HEK293 (cell line): ENCODE data around the gene KRAS.

ENCODE experiments used
- CTCF ChIA-PET: fragments of 350-600 bp; formaldehyde crosslinking; extraction: SDS; loops from one replicate; lab custom pipeline; 2021; ENCODE audit warnings: antibody characterized with exemption; lab: Yijun Ruan, JAX
- POLR2A ChIA-PET: fragments of 300-600 bp; formaldehyde crosslinking; extraction: SDS; loops from one replicate; lab custom pipeline; 2020; ENCODE audit warnings: antibody characterized with exemption, inconsistent platforms; lab: Yijun Ruan, JAX
- H3K27ac ChIP-seq: fragments of 200-500 bp; sonication (Bioruptor generic); 2 replicates; pipeline ENCODE4 v1.5.1; 2014; ENCODE audit warnings: low read depth, low read length, control low read depth, inconsistent platforms; ENCODE audit errors: extremely low read depth
- H3K36me3 ChIP-seq, 2 experiments: fragments of 200-500 bp in 1 of 2; sonication (Bioruptor generic) in 1 of 2; 1 replicate in 1 of 2; 2 replicates in 1 of 2; pipeline ENCODE4 v1.5.1; 2014 to 2017; ENCODE audit warnings: inconsistent platforms in 2 of 2, low read length in 2 of 2; ENCODE audit not compliant: control insufficient read depth in 2 of 2, insufficient read depth in 1 of 2
- H3K4me1 ChIP-seq: fragments of 200-500 bp; sonication (Bioruptor generic); 2 replicates; pipeline ENCODE4 v1.5.1; 2014; ENCODE audit warnings: mild to moderate bottlenecking, low read length, inconsistent platforms; ENCODE audit not compliant: control insufficient read depth, insufficient read depth
- H3K4me3 ChIP-seq: 2 replicates; pipeline ENCODE4 v1.5.1; 2011; ENCODE audit warnings: low read depth, mild to moderate bottlenecking, control low read depth, low read length, moderate library complexity
- H3K9me3 ChIP-seq: fragments of 200-500 bp; sonication (Bioruptor generic); 2 replicates; pipeline ENCODE4 v1.5.1; 2014; ENCODE audit warnings: low read depth, low read length, inconsistent platforms; ENCODE audit not compliant: control insufficient read depth, insufficient read depth
- GLI4 ChIP-seq: fragments of 450-650 bp; formaldehyde crosslinking; IDR thresholded peaks from 2 replicates; pipeline ENCODE4 v1.5.1; 2016; ENCODE audit warnings: missing biosample characterization, missing genetic modification characterization
- HOXD13 ChIP-seq: sonication (generic); formaldehyde crosslinking; IDR thresholded peaks from 2 replicates; pipeline ENCODE4 v1.8.0; 2022; ENCODE audit warnings: missing genetic modification reagents, borderline replicate concordance
- PRDM1 ChIP-seq: fragments of 450-650 bp; formaldehyde crosslinking; IDR thresholded peaks from 2 replicates; pipeline ENCODE4; 2016; ENCODE audit warnings: missing biosample characterization, missing genetic modification characterization
- ZBTB7A ChIP-seq: fragments of 450-650 bp; formaldehyde crosslinking; IDR thresholded peaks from 2 replicates; pipeline ENCODE4 v1.5.1; 2016; ENCODE audit warnings: low read depth, missing biosample characterization, missing genetic modification characterization
- ZNF223 ChIP-seq: fragments of 450-650 bp; formaldehyde crosslinking; IDR thresholded peaks from 2 replicates; pipeline ENCODE4 v1.5.1; 2016; ENCODE audit warnings: missing biosample characterization, missing genetic modification characterization
- ZNF654 ChIP-seq: fragments of 450-650 bp; formaldehyde crosslinking; IDR thresholded peaks from 2 replicates; pipeline ENCODE4 v1.5.1; 2016; ENCODE audit warnings: low read depth, missing biosample characterization, missing genetic modification characterization
- TF ChIP-seq, protein P1 (sequence below): fragments of 450-650 bp; formaldehyde crosslinking; IDR thresholded peaks from 2 replicates; pipeline ENCODE4 v1.5.1; 2017; ENCODE audit warnings: missing biosample characterization, missing genetic modification characterization

KRAS gene

DNA sequence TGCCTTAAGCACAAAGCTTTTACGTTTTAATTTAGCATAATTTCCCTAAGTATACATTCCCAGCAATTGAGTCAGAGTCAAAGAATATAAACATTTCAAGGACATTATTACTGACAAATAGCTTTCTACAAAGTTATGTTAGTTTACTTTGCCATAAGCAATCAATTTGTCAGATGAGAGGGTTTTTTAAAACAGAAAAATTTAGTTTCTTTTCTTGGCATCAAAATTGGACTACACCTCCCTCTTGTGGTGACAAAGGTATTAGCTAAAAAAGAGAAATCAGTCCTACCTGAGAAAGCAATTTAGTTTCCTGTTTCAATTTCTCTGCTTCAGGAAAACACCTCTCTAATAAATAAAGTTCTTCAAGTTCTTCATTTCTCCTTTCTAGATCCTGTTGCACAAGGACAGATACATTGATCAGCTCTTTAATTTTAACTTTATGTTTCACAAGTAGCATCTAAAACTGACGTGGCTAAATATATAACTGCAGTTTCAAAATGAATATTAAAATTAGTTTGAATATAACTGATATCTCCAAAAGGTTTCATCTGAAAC is 95.6 kb downstream of the KRAS start:
- CTCF ChIA-PET = interaction anchor here (0.6 to 5.8 kb wide), 22 partner anchors 8 to 961 kb away, joined by 3 to 28 read pairs (median 4); no protein-coding TSS in a partner anchor
- Histone ChIP-seq H3K4me3 (no peak overlapping the region), H3K36me3 (no peaks in the 10 kb centered on the region), H3K27ac (no peak overlapping the region), H3K4me1 (no peaks in the 10 kb centered on the region), H3K9me3 (no peaks in the 10 kb centered on the region)
- TF ChIP-seq HOXD13 (no peak), ZNF654 (tag by site-specific recombination) (peak; percentile 54), ZBTB7A (tag by site-specific recombination) (no peak), ZNF223 (tag by site-specific recombination) (no peak), GLI4 (no peak), PRDM1 (peak; percentile 73)
- TF ChIP-seq, protein P1, sequence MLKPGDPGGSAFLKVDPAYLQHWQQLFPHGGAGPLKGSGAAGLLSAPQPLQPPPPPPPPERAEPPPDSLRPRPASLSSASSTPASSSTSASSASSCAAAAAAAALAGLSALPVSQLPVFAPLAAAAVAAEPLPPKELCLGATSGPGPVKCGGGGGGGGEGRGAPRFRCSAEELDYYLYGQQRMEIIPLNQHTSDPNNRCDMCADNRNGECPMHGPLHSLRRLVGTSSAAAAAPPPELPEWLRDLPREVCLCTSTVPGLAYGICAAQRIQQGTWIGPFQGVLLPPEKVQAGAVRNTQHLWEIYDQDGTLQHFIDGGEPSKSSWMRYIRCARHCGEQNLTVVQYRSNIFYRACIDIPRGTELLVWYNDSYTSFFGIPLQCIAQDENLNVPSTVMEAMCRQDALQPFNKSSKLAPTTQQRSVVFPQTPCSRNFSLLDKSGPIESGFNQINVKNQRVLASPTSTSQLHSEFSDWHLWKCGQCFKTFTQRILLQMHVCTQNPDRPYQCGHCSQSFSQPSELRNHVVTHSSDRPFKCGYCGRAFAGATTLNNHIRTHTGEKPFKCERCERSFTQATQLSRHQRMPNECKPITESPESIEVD (tag by site-specific recombination) = 0 out of 2 replicates have a peak, but pooled peaks have one; percentile 15
- POLR2A ChIA-PET = interaction anchor here (1.3 kb wide), 1 partner anchor 40 kb away, joined by 7 read pairs; the partner anchor contains the start of genes DNAI7 and ETFRF1
